ENCODE measurements around the gene MVB12A. TPM values are rescaled to one million over a fixed set of nuclear protein-coding genes. Genes with fewer than 3 reads are reported as not detected.

MVB12A gene
- polyA plus RNA-seq = 22.2 TPM

DNA sequence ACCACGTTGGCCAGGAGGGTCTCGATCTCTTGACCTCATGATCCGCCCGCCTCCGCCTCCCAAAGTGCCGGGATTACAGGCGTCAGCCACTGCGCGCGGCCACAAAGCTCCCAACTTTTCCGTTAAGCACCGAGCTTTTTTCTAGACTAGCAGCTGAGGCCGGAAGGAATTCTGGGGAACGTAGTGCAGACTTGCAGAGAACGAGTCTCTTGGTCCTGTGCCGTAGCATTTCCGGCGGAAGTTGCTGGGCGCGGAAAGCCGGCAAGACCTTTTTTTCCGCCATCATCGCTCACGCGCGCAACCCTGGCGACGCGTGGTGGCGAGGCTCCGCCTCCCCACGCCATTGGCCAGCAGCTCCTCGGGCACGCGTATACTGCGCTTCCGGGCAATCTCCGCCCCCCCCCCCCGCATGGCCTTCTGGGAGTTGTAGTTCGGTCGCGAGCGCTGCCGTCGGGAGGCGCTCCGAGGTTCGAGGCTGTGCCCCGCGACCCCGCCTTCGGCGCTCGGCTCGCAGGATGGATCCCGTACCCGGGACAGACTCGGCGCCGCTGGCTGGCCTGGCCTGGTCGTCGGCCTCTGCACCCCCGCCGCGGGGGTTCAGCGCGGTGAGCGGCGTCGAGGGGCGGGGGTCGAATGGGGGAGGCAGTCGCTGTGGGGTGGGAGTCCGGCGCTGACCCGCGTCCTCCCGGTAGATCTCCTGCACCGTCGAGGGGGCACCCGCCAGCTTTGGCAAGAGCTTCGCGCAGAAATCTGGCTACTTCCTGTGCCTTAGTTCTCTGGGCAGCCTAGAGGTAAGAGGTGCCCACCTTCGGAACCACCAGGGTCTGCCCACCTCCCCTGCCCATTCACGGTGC is at the start of gene MVB12A:
TSS of gene MVB12A (plus strand) at position 427 of the 854 bp plus-strand sequence. CDS start at position 516, 89 bp downstream.
- Mint-ChIP-seq H3K36me3 (peaks cover 1% of the 10 kb centered on the region), H3K4me1 (peaks cover 6 to 13% (median 8%) of the 10 kb centered on the region in 3 donors), H3K4me3 (peak within 1 kb of the TSS; percentile 90 to 98 (median 96)), H3K27ac (peak within 1 kb of the TSS; percentile 47 to 88 (median 68)), H3K27me3 (peaks cover 1% of the 10 kb centered on the region), H3K9me3 (no peaks in the 10 kb centered on the region)

DNA sequence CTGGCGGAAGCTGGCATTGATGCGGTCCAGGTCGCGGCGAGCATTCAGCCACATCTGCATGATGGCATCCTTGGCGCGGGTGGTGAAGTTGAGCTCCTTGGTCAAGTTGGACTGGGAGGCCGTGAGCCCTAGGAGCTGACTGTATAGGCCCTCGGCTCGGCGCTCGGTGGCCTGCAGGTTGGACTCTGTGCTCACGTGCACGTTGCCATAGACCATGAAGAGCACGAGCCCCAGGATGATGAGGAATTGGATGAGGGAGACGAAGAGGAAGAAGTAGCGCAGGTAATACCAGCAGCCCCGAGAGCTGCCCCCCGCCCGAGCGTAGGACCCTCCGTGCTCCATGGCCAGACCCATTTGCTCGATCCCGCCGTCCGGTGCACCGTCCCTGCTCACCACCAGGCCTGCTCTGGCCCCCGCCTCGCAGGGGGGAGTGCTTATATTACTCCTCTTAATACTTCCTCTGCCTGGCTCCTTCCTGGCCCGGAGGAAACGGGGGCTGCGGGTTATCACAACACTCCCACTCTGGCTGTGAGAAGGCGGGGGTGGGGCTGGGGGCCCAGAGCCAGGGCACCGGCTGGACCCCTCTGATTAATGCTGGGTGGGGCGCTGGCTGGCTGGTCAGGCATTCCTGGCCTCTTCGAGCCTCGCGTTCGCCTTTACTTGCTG is 42.8 kb upstream of the MVB12A start, which contains the start of gene PLVAP:
TSS of gene PLVAP (minus strand) at position 408 of the 666 bp plus-strand sequence. CDS start at position 354, 54 bp downstream.
- H3K9me3 Mint-ChIP-seq = peaks cover 0 to 6% (median 4%) of the 10 kb centered on the region in 3 donors
- H3K4me3 Mint-ChIP-seq = peak within 1 kb of the TSS in 1 of 4 donors; percentile 79
- peaks cover 3% of the 10 kb centered on the region for H3K36me3 Mint-ChIP-seq
- peaks cover 26% of the 10 kb centered on the region for H3K27me3 Mint-ChIP-seq
- peak within 1 kb of the TSS in 2 of 3 donors; percentile 28 to 48 for H3K27ac Mint-ChIP-seq
- H3K4me1 Mint-ChIP-seq = peaks cover 4 to 13% (median 7%) of the 10 kb centered on the region in 3 donors

DNA sequence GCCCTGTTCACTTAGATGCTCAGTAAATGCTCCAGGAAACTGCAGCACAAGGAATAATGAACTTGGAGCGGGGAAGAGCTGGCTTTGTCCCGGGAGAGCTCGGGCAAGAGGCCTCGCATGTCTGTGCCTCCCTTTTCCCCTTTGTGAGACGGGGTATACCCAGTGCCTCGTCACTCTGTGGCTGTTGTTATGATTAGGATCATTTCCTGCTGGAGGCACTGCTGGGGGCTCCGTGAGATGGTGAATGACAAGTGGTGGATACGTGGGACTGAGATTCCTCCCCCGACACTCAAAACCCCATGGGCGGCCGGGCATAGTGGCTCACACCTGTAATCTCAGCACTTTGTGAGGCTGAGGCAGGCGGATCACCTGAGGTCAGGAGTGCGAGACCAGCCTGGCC is 41.6 kb upstream of the MVB12A start:
- H3K9me3 Mint-ChIP-seq = peaks cover 0 to 6% (median 4%) of the 10 kb centered on the region in 3 donors
- no peak overlapping the region for H3K4me3 Mint-ChIP-seq
- H3K36me3 Mint-ChIP-seq = peaks cover 3% of the 10 kb centered on the region
- H3K27me3 Mint-ChIP-seq = peaks cover 25% of the 10 kb centered on the region
- peaks cover 5 to 18% (median 7%) of the 10 kb centered on the region in 3 donors for H3K4me1 Mint-ChIP-seq
- H3K27ac Mint-ChIP-seq = peak overlapping the region in 1 of 3 donors; percentile 29

DNA sequence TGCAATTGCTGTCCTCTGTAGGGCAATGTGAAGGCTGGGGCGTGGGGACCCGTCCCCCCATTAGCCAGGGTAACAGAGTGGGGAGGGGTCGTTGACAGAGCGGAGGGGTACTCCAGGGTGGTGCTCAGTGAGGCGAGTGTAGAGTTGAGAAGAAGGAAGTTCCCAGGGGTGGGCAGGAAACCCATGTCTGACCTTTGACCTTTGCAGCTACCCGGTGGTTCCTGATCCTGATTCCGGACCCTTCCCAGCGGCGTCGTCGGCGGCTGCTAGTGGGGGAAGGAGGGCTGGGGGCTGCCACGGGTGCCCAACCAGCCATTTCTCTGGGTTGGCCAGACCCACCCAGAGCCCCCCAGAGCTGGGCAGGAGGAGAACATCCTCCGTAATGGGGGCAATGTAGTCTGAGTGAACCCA is 40.6 kb upstream of the MVB12A start:
- Mint-ChIP-seq H3K27me3 (peaks cover 25% of the 10 kb centered on the region), H3K9me3 (peaks cover 0 to 6% (median 4%) of the 10 kb centered on the region in 3 donors), H3K36me3 (peaks cover 3% of the 10 kb centered on the region), H3K27ac (no peak overlapping the region), H3K4me1 (peaks cover 5 to 18% (median 7%) of the 10 kb centered on the region in 3 donors), H3K4me3 (no peak overlapping the region)

DNA sequence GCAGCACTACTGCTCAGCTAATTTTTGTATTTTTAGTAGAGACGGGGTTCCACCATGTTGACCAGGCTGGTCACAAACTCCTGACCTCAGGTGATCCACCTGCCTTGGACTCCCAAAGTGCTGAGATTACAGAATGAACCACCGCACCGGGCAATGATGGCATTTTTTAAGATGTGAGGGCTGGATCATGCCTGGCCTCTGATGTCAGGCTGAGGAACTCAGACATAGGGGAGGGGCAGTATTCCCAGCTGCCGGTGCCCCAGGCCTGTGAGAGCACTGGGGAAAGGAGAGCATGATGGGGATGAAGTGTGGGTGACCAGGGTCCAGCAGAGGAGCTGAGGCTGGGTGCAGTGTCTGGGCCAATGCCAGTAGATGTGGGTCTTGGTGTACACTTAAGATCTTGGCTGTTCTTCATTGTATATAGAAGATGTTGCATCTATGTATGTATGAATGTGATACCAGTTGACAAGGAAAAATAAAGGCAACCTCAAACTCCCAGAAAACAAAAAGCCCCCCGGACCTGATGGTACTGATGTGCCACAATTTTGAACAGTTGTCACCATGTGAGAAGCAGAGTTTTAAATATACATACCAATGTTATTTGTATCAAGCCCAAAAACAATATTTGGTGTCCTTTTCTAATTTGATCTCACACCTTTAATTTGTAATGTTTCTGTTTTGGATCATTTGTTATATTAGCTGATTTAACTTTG is 39.3 kb upstream of the MVB12A start:
- H3K27ac Mint-ChIP-seq = peak overlapping the region in 1 of 3 donors; percentile 76
- peak overlapping the region in 2 of 4 donors; percentile 49 to 67 for H3K4me3 Mint-ChIP-seq
- peaks cover 3% of the 10 kb centered on the region for H3K36me3 Mint-ChIP-seq
- peaks cover 27% of the 10 kb centered on the region for H3K27me3 Mint-ChIP-seq
- H3K4me1 Mint-ChIP-seq = peaks cover 5 to 18% (median 7%) of the 10 kb centered on the region in 3 donors
- H3K9me3 Mint-ChIP-seq = peaks cover 0 to 6% (median 4%) of the 10 kb centered on the region in 3 donors

DNA sequence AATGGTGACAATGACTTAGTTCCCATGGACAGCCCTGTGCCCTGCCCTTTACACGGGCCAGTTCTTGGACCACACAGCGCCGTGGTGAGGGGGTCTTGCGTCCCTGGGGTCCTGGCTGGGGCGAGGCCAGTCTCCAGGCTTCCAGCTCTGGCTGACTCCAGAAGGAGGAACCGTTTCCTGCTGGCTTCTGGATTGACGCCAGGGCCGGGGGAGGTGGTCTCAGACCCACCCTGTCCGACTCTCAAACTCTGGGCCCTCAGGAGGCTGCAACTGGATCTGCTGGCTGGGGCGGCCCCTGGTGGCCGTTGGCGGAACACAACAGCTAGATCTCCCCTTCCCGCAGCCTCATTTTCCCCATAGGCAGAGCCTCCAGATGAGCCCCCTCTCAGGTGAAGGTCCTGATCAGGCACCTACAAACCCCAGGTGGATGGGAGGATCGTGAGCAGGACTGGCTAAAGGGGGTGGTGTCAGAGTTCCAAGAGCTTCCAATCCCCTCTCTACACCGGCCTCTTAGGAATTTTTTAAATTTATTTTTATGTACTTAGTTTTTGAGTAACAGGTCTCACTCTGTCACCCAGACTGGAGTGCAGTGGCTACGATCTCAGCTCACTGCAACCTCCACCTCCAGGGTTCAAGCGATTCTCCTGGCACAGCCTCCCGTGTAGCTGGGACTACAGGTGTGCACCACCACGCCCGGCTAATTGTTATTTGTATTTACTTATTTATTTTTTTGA is 33.8 kb upstream of the MVB12A start:
- Mint-ChIP-seq H3K27me3 (peaks cover 4% of the 10 kb centered on the region), H3K9me3 (no peaks in the 10 kb centered on the region), H3K4me1 (peaks cover 4 to 9% (median 8%) of the 10 kb centered on the region in 3 donors), H3K27ac (peak overlapping the region in 1 of 3 donors; percentile 64), H3K4me3 (peak overlapping the region in 1 of 4 donors; percentile 53), H3K36me3 (no peaks in the 10 kb centered on the region)

DNA sequence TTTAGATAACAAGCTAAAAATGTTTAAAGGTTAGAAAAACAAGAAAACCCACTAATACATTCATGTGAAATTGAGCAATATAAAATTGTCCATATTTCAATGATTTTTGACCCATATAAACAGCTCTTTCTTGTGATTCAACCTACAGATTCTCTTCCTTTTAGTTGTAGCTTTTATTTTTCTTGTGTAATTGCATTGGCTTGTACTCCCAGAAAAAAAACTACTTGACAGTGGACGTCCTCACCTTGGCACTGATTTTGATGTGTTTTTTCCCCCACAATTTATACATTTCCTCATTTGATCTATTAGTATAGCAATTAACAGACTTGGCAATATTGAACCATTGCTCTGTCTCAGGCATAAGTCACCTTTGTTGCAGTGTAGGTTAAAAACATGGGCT is 30.6 kb upstream of the MVB12A start:
- H3K9me3 Mint-ChIP-seq = no peaks in the 10 kb centered on the region
- H3K27ac Mint-ChIP-seq = no peak overlapping the region
- peaks cover 9% of the 10 kb centered on the region for H3K27me3 Mint-ChIP-seq
- H3K4me1 Mint-ChIP-seq = peaks cover 4 to 11% (median 11%) of the 10 kb centered on the region in 3 donors
- no peaks in the 10 kb centered on the region for H3K36me3 Mint-ChIP-seq
- peak overlapping the region in 3 of 4 donors; percentile 3 to 45 (median 23) for H3K4me3 Mint-ChIP-seq

DNA sequence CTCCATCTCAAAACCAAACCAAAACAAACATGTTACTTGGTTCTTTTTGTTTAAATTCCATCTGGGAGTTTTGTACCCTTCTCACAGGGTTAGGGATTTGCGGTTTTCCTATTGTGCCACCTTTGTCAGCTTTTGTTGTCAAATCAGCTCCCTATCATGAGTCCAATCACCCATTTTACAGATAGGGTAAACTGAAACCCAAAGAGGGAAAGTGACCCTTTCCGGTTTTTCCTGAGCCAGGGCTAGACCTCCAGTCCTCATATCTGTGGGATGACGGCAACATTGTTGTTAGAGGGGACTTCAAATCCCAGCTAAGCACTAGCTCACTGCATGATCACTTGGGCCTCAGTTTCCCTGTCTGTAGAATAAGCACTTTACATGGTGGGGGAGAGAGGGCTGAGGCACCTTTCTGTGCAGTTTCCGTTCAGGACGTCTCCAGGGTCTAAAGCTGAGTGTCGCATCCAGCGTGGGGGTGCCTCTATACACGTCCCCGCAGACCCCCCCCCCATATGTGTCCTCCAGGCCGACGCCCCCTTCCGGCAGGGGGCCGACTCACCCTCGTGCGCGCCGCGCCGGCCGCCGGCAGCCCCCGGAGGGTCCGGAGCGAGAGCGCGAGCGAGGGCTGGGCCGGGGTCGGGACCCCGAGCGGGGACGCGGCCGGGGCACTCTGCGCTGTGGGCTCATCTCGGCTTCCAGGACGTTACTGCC is 29.7 kb upstream of the MVB12A start:
- Mint-ChIP-seq H3K4me3 (peak overlapping the region in 1 of 4 donors; percentile 91), H3K36me3 (no peaks in the 10 kb centered on the region), H3K4me1 (peaks cover 4 to 13% (median 11%) of the 10 kb centered on the region in 3 donors), H3K27me3 (peaks cover 9% of the 10 kb centered on the region), H3K27ac (no peak overlapping the region), H3K9me3 (no peaks in the 10 kb centered on the region)

DNA sequence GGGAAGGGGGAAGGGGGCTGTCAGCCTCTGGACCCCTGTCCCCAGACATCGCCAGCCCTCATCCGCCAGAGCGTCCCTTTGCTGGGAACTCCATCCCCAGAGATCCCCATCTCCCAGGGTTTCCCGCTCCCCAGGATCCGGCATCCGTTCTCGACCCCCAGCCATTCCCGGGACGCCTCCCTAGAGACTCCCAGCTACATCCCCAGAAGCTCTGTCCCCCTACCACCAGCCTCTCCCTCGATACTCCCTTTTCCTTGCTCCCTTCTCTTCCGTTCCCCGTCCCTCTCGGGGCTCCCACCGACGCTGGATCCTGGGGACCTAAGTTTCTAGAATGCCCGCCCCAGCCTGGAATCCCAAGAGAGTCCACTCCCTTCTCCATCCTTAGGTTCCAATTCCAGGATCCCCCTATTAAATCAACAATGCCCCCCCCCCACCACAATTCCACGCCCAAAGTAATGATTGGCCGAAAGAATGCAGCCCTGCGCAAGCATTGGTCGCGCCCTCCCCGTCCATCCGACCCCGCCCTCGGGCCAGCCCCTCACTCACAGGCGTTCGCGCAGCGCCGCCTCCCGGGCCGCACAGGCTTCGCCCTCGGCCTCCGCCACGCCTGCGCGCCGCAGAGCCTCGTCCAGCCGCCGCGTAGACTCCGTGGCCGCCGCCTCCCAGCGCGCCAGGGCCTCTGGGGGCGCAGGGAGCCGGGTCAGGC is 29.0 kb upstream of the MVB12A start:
- Mint-ChIP-seq H3K36me3 (no peaks in the 10 kb centered on the region), H3K4me1 (peaks cover 4 to 13% (median 11%) of the 10 kb centered on the region in 3 donors), H3K4me3 (peak overlapping the region; percentile 71 to 91 (median 81)), H3K27me3 (peaks cover 7% of the 10 kb centered on the region), H3K9me3 (no peaks in the 10 kb centered on the region), H3K27ac (no peak overlapping the region)

DNA sequence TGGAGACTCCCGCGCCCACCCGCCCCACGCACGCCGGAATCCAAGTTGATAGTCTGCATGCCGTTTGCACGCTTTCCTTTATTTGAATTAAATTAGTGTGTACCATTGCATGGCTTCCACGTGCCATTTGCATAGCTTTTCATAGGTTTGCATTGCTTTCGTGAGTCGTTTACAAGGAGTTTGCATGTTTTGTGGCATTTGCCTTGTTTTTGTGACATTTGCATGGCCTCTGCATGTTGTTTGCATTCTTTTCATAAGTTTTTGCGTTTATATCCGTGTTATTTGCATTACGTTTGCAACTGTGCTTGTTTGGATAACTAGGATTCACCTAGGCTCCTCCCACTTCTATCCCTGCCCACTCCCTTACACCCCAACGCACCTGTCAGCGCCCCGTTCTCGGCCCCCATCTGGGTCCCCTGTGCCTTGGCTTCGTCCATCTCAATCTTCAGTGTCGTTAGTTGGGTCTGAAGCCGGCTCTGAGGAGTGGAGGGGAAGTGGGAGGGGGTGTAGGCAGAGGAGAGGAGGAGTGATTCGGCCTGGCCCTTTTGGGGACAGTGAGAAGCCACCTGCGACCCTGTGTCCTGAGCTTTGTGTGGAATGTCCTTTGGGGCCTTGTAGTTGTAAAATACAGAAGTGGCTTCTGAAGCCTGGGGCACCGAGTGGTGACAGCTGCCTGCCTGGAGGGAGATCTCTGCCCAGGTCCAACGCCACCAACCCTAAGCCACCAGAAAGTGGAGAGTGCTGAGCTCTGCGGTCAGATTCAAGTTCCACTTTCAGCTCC is 28.3 kb upstream of the MVB12A start:
- H3K27ac Mint-ChIP-seq = peak overlapping the region in 2 of 3 donors; percentile 7 to 86
- no peaks in the 10 kb centered on the region for H3K9me3 Mint-ChIP-seq
- peaks cover 7% of the 10 kb centered on the region for H3K27me3 Mint-ChIP-seq
- peak overlapping the region; percentile 57 to 91 (median 81) for H3K4me3 Mint-ChIP-seq
- H3K4me1 Mint-ChIP-seq = peaks cover 4 to 13% (median 11%) of the 10 kb centered on the region in 3 donors
- H3K36me3 Mint-ChIP-seq = no peaks in the 10 kb centered on the region

DNA sequence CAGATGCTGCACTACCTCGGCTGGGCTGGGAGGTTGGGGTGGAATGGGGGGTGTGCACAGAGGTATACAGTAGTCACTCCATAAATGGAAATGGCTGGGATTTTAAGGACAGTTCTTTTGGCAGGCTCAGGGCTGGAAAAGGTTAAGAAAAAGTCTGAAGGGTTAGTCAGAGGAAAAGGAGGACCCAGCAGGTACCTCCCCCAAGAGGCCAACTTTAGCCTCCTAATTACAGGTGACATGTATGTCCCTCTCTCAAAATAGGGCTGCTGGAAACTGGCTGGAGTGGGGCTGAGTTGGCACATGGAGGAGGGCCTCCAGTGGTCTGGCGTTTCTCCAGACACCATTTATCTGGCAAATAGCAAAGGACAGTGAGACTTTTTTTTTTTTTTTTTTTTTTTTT is 26.8 kb upstream of the MVB12A start:
- Mint-ChIP-seq H3K27ac (no peak overlapping the region), H3K36me3 (no peaks in the 10 kb centered on the region), H3K4me3 (no peak overlapping the region), H3K9me3 (no peaks in the 10 kb centered on the region), H3K27me3 (peaks cover 7% of the 10 kb centered on the region), H3K4me1 (peaks cover 4 to 13% (median 11%) of the 10 kb centered on the region in 3 donors)

DNA sequence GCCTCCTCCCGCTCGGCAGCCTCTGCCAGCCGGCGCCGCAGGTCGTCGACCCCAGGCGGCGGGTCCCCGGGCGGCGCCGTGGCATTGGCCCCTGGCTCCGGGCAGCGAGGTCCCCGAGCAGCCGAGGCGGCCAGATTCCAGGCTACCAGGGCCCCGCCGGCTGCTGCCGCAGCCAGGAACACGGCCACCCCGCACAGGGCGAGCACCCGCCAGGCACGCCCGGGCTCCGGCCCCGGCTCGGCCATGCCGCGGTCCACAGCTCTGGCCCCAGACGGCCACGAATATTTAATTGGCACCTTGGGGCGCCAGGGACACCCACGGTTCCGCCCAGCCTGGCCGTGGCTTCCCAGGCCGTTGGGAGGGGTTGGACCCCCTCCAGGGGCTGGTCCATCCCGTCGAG is 25.9 kb upstream of the MVB12A start, which contains the start of gene CCDC194:
TSS of gene CCDC194 (minus strand) at position 283 of the 400 bp plus-strand sequence. CDS start at position 245, 38 bp downstream.
- no peaks in the 10 kb centered on the region for H3K9me3 Mint-ChIP-seq
- H3K36me3 Mint-ChIP-seq = no peaks in the 10 kb centered on the region
- H3K27me3 Mint-ChIP-seq = peaks cover 7% of the 10 kb centered on the region
- no peak within 1 kb of the TSS for H3K4me3 Mint-ChIP-seq
- H3K27ac Mint-ChIP-seq = peak within 1 kb of the TSS in 2 of 3 donors; percentile 46 to 66
- H3K4me1 Mint-ChIP-seq = peaks cover 4 to 13% (median 11%) of the 10 kb centered on the region in 3 donors
